ENCODE measurements around the gene CD6. TPM values are rescaled to one million over a fixed set of nuclear protein-coding genes. Genes with fewer than 3 reads are reported as not detected.

Gene CD6
- total RNA-seq, 1 experiment from 2014 or later: 0.23 TPM

GRCh38 chr11:61065955-61066638, 94.6 kb downstream of the CD6 start:
- Mint-ChIP-seq H3K9me3 (ENCODE audit: unreplicated experiment) (no peaks in the 10 kb centered on the region), H3K27ac (ENCODE audit: unreplicated experiment) (no peak overlapping the region), H3K4me1 (ENCODE audit: low read depth, unreplicated experiment) (no peaks in the 10 kb centered on the region), H3K27me3 (ENCODE audit: insufficient read depth, unreplicated experiment) (no peaks in the 10 kb centered on the region), H3K36me3 (ENCODE audit: insufficient read depth, unreplicated experiment) (no peaks in the 10 kb centered on the region), H3K4me3 (ENCODE audit: unreplicated experiment) (no peak overlapping the region)
- H3K4me3 ChIP-seq (ENCODE audit: low read depth, low read length): no peak overlapping the region
- ChIA-PET POLR2A (no interaction called here), CTCF (no interaction called here)
- H3K27me3 ChIP-seq (replicated peaks; ENCODE audit: control insufficient read depth, insufficient read depth, low read length): no peaks in the 10 kb centered on the region
- no TSS peak for BruUV-seq (replicated peaks)
- no peaks in the 10 kb centered on the region for H3K4me1 ChIP-seq
- TF ChIP-seq, protein P1, sequence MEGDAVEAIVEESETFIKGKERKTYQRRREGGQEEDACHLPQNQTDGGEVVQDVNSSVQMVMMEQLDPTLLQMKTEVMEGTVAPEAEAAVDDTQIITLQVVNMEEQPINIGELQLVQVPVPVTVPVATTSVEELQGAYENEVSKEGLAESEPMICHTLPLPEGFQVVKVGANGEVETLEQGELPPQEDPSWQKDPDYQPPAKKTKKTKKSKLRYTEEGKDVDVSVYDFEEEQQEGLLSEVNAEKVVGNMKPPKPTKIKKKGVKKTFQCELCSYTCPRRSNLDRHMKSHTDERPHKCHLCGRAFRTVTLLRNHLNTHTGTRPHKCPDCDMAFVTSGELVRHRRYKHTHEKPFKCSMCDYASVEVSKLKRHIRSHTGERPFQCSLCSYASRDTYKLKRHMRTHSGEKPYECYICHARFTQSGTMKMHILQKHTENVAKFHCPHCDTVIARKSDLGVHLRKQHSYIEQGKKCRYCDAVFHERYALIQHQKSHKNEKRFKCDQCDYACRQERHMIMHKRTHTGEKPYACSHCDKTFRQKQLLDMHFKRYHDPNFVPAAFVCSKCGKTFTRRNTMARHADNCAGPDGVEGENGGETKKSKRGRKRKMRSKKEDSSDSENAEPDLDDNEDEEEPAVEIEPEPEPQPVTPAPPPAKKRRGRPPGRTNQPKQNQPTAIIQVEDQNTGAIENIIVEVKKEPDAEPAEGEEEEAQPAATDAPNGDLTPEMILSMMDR (IDR thresholded peaks at IDR 0.05; ENCODE audit: insufficient read depth in 1 of 2, low read depth in 1 of 2, low read length in 1 of 2, severe bottlenecking in 1 of 2, unreplicated experiment in 1 of 2): no peak
- no peaks in the 10 kb centered on the region for H3K9me3 ChIP-seq
- intact Hi-C loops (cut with micrococcal nuclease; ENCODE audit: unreplicated experiment): no loop called here
- no peak for DNase-seq
- no peaks in the 10 kb centered on the region for H3K36me3 ChIP-seq (ENCODE audit: control insufficient read depth, insufficient read depth, low read length)

- Histone ChIP-seq H3K4me3 (ENCODE audit: low read depth, low read length) (no peak overlapping the region), H3K4me1 (no peaks in the 10 kb centered on the region), H3K36me3 (ENCODE audit: control insufficient read depth, insufficient read depth, low read length) (no peaks in the 10 kb centered on the region), H3K27me3 (replicated peaks; ENCODE audit: control insufficient read depth, insufficient read depth, low read length) (no peaks in the 10 kb centered on the region), H3K9me3 (no peaks in the 10 kb centered on the region)
- Mint-ChIP-seq H3K4me3 (ENCODE audit: unreplicated experiment) (no peak overlapping the region), H3K27me3 (ENCODE audit: insufficient read depth, unreplicated experiment) (no peaks in the 10 kb centered on the region), H3K27ac (ENCODE audit: unreplicated experiment) (no peak overlapping the region), H3K9me3 (ENCODE audit: unreplicated experiment) (no peaks in the 10 kb centered on the region), H3K36me3 (ENCODE audit: insufficient read depth, unreplicated experiment) (no peaks in the 10 kb centered on the region), H3K4me1 (ENCODE audit: low read depth, unreplicated experiment) (no peaks in the 10 kb centered on the region)
- DNase-seq: no peak
- TF ChIP-seq, protein P1 (IDR thresholded peaks at IDR 0.05; ENCODE audit: insufficient read depth in 1 of 2, low read depth in 1 of 2, low read length in 1 of 2, severe bottlenecking in 1 of 2, unreplicated experiment in 1 of 2): no peak
- ChIA-PET POLR2A (no interaction called here), CTCF (no interaction called here)
- intact Hi-C loops (cut with micrococcal nuclease; ENCODE audit: unreplicated experiment): no loop called here
- no TSS peak for BruUV-seq (replicated peaks)
These were observed 95.2 kb downstream of the CD6 start for GRCh38 chr11:61066645-61067044.

- Mint-ChIP-seq H3K27ac (ENCODE audit: unreplicated experiment) (no peak overlapping the region), H3K9me3 (ENCODE audit: unreplicated experiment) (no peaks in the 10 kb centered on the region), H3K4me3 (ENCODE audit: unreplicated experiment) (no peak overlapping the region), H3K36me3 (ENCODE audit: insufficient read depth, unreplicated experiment) (no peaks in the 10 kb centered on the region), H3K4me1 (ENCODE audit: low read depth, unreplicated experiment) (no peaks in the 10 kb centered on the region), H3K27me3 (ENCODE audit: insufficient read depth, unreplicated experiment) (no peaks in the 10 kb centered on the region)
- intact Hi-C loops (cut with micrococcal nuclease; ENCODE audit: unreplicated experiment): no loop called here
- ChIA-PET POLR2A (no interaction called here), CTCF (no interaction called here)
- TF ChIP-seq, protein P1 (IDR thresholded peaks at IDR 0.05; ENCODE audit: insufficient read depth in 1 of 2, low read depth in 1 of 2, low read length in 1 of 2, severe bottlenecking in 1 of 2, unreplicated experiment in 1 of 2): no peak
- no TSS peak for BruUV-seq (replicated peaks)
- DNase-seq: no peak
- no peaks in the 10 kb centered on the region for H3K9me3 ChIP-seq
- no peak overlapping the region for H3K4me3 ChIP-seq (ENCODE audit: low read depth, low read length)
- no peaks in the 10 kb centered on the region for H3K4me1 ChIP-seq
- no peaks in the 10 kb centered on the region for H3K36me3 ChIP-seq (ENCODE audit: control insufficient read depth, insufficient read depth, low read length)
- no peaks in the 10 kb centered on the region for H3K27me3 ChIP-seq (replicated peaks; ENCODE audit: control insufficient read depth, insufficient read depth, low read length)
These were observed 96.4 kb downstream of the CD6 start for GRCh38 chr11:61067782-61068446.
